Measurements from ENCODE around the gene MED9.
"Not testable (repeated sequence)": the region's sequence is repeated elsewhere in the genome, so short reads cannot be mapped to it uniquely, and the experiment has no call there.

MED9 gene

DNA sequence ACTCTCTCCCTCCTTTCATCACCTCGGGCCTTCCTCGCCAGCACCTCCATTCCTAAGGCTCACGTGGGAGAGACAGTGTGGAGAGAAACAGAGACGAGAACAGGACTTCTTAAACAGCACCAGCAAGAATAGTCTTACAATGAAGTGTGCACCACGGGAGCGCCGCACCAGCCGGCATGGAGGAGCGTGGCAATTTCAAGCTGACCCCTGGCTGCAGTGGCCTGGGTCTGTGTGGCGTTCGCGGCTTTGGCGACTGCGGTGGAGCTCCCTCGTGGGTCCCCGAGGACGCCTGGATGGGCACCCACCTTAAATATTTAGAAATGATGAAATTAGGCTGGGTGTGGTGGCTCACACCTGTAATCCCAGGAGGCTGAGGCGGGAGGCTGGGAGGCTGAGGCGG lies 20.5 kb upstream of the MED9 start:
- DNase-seq = no peak

- DNase-seq = no peak
Observed at GRCh38 chr17:17457680-17458079, 19.1 kb upstream of the MED9 start.

DNA sequence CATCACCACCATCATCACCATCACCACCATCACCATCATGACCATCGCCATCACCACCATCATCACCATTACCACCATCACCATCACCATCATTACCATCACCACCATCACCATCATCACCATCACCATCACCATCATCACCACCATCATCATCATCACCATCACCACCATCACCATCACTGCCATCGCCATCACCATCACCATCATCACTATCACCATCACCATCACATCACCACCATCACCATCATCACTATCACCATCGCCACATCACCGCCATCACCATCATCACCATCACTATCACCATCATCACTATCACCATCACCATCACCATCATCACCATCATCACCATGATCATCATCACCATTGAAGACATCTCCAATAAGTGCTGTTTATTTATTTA lies 16.8 kb upstream of the MED9 start:
- DNase-seq = no peak

GRCh38 chr17:17462048-17462824 lies 14.6 kb upstream of the MED9 start:
- no peak for DNase-seq

- DNase-seq = no peak
Observed at GRCh38 chr17:17463821-17464220, 13.0 kb upstream of the MED9 start.

DNA sequence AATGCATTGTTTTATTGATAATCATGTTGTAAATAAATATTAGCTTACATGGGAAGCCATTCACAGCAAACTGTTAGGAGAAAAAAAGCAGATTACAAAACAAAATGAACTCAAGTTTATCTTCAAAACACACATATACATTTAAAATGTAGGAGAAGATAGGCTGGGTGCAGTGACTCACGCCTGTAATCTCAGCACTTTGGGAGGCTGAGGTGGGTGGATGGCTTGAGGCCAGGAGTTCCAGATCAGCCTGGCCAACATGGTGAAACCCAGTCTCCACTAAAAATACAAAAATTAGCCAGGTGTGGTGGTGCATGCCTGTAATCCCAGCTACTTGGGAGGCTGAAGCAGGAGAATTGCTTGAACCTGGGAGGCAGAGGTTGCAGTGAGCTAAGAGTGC lies 10.9 kb upstream of the MED9 start:
- DNase-seq = not testable (repeated sequence)

DNA sequence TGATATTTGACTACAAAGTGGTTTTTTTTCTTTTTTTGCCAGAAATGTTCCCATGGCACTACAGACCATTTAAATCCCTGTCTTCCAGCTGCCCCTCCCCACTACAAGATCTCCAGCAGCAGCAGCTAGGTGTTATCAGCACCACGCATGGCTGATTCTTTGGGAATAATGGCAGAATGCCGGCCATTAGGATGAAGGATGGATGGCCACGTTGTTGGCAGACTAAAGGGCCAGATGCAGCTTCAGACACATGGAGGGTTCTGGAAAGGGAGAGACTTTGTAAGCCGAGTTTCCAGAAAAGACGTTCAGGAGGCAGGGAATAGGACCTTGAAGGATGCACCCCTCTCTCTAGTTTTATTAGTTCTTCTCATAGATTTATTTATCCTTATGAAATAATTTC lies 10.3 kb upstream of the MED9 start:
- DNase-seq = no peak

GRCh38 chr17:17467016-17467415 lies 9.8 kb upstream of the MED9 start:
- DNase-seq = no peak

DNA sequence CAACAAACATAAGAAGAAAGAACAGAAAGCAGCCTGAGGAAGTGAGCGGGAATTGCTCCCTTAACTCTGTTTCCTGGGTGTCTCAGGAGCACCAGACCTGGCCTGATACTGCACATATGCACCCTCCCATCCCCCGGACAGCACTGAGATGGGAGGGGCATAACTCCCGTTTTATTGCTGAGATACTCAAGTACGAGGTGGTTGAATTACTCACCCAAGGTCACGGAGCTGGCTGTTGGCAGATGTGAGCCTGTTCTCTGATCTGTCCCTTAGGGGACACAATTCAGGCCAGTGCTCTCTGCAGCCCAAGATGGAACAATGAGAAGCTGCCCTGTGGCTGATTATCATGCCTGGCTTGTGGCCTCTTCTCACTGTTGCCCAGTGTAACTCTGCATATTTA lies 9.1 kb upstream of the MED9 start:
- no peak for DNase-seq

- DNase-seq = no peak
Observed at GRCh38 chr17:17468217-17469010, 8.4 kb upstream of the MED9 start.

- no peak for DNase-seq
Observed at GRCh38 chr17:17469358-17469757, 7.4 kb upstream of the MED9 start.

GRCh38 chr17:17469996-17470395 lies 6.8 kb upstream of the MED9 start:
- DNase-seq = no peak

DNA sequence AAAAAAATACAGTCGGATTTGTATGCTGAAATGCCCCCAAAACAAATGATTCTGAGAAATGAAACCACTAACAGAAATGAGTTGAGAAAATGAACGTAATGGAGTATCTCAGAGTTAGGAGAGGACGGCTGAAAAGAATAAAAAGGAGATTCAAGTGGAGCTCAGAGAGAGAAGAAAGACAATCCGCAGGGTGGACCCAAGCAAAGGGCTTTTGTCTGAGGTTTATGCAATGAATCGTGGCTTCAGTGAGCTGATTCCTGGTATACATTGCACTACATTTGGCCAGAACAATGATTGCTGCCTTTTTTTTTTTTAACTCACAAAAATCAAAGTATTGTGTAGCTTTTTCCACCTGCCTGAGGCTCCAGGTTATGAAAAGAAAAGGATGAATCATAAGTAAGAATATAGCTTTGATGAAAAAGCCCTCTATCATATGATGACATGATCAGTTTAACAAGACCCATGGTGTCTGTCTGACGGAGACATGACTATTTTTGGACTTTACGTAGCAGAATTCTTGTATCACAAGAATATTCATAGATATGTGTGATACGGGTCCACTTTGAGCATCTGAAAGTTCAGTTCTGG lies 4.4 kb upstream of the MED9 start:
- DNase-seq = no peak

DNA sequence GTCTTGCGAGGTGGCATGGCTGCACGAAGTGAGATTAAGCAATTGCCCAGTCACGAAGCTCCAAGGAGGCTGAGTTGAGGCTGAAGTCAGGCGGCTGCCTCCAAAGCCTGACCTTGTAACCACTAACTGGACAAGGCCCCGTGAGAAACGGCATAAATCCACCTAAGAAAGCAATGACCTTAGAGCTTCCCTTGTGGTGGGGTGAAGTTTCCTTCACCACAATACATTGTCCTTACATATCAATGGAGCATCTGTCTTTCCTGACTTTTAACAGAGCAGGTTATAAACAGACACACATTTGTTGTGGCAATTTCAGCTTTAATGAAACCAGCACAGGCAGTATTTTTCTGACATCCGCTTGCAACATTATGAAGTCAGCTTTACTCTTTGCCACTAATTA lies 2.5 kb upstream of the MED9 start:
- DNase-seq = no peak

DNA sequence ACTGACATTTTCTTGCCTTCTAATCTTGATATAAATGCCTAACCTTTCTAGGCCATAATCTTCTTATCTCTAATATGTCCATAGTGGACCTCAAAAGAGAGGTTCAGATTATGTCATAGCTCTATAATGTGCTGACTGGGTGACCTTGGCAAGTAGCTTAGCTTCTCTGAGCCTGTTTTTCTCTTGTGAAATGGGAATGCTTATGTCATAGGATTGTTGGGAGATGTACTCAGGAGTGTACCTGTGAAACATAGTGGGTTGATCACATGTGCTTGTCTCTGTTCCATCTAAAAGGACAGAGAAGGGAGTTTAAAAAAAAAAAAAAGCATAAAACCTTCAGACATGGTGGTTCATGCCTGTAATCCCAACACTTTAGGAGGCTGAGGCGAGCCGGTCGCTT lies 2.4 kb downstream of the MED9 start:
- DNase-seq = no peak

DNA sequence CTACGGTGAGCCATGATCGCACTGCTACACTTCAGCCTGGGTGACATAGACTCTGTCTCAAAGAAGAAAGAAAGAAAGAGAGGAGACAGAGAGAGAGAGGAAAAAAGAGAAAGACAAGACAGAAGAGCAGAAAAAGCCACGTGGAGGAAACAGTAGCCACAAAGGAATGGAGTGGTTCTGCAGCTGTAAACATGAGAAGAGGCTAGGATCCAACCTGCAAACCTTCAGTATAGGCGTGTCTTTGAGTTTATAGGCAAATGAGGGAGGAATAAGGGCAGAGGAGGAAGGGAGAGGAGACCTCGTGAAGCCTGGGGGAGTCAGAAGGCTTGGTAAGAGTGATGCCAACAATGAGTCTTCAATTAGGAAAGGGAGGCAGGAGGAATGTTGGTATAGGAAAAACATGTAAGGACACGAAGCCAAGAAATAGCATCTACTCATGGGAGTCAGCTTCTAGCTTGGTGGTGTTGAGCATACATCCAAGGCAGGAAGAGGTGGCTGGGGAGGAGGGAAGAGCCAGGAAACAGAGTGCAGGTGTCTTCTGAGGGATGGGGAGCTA lies 3.9 kb downstream of the MED9 start:
- DNase-seq = no peak

DNA sequence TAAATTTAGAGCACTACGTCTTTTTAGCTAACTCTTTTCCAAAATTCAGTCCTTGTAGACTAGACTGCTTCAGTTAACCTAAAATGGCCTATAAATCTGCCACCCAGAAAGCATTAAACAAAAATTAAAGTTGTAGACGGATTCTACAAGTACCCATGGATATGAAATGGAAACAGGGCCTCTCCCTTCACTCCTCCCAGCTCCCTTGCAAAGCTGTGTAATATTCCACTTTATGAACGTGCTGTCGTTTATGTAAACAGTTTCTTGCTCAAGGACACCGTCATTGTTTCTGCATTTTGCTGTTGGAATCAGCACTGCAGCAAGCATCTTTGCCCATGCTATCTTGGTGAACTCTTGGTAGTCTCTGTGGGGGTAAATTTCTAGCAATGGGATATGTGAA lies 5.1 kb downstream of the MED9 start:
- DNase-seq = no peak

GRCh38 chr17:17484451-17484899 lies 7.7 kb downstream of the MED9 start:
- DNase-seq = no peak

GRCh38 chr17:17485420-17485819 lies 8.6 kb downstream of the MED9 start:
- DNase-seq = no peak

- not testable (repeated sequence) for DNase-seq
Observed at GRCh38 chr17:17486416-17486815, 9.6 kb downstream of the MED9 start.

DNA sequence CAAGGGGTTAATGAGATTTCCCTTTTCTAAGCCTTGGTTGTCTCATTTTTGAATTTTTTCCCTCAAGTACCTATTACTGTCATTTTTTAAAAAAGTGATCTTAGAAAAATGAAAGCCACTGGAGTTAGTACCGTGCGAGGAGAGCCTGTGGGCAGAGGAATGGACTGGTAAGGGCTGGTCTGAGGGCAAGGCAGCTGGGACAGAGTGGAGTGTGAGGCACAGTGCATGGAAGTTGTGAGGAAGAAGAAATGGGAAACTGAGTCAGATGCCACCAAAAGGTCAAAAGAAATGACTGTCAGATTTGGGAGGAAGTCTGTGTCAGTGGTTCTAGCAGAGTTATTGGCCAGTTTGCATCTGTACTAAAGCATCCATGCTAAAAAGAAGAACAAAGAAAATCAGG lies 11.2 kb downstream of the MED9 start:
- no peak for DNase-seq

DNA sequence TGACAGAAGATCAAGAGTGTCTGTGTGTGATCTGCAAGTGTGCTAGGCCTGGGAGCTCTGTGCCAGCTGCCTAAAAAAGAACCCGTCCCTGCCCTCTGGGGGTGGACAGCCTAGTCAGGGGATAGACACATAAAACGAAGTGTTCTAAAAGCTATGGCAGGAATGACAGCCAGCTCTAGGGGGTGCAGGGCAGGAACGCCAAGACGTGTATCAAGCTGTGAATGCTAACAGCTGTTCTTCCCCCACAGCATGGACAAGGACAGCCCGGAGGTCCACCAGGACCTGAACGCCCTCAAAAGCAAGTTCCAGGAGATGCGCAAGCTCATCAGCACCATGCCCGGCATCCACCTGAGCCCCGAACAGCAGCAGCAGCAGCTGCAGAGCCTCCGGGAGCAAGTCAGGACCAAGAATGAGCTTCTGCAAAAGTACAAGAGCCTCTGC lies 14.3 kb downstream of the MED9 start:
- no peak for DNase-seq

- DNase-seq = no peak
Observed at GRCh38 chr17:17491546-17491988, 14.8 kb downstream of the MED9 start.

- DNase-seq = no peak
Observed at GRCh38 chr17:17492085-17492484, 15.3 kb downstream of the MED9 start.
